CD14-positive monocyte (primary cell): Measurements from ENCODE around the gene CRABP2. TPM values are rescaled to one million over a fixed set of nuclear protein-coding genes. Genes with fewer than 3 reads are reported as not detected.

Experiments used
- DNase-seq, 3 donors: peaks; one replicate each; pipeline ENCODE4 v3.0.0-alpha.2; 2011 to 2022
- H2AFZ ChIP-seq: 2 replicates; pipeline ENCODE4 v1.6.0; 2012; ENCODE audit warnings: mild to moderate bottlenecking, low read depth, low read length, inconsistent platforms; ENCODE audit not compliant: insufficient read depth, poor library complexity, severe bottlenecking
- H3K27ac ChIP-seq, 2 donors: 1 replicate in 1 of 2; 2 replicates in 1 of 2; pipeline ENCODE4 v1.5.1; 2012 to 2013; ENCODE audit warnings: low read length in 2 of 2, control low read depth in 1 of 2, inconsistent platforms in 1 of 2, low read depth in 1 of 2, mild to moderate bottlenecking in 1 of 2
- H3K27me3 ChIP-seq, 2 donors: one replicate each; pipeline versions ENCODE4 v1.6.0 to v1.6.1; 2011 to 2013; ENCODE audit warnings: low read length in 2 of 2; ENCODE audit not compliant: control insufficient read depth in 2 of 2, insufficient read depth in 2 of 2
- H3K36me3 ChIP-seq, 2 donors: replicated peaks in 1 of 2; 1 replicate in 1 of 2; 2 replicates in 1 of 2; pipeline versions ENCODE4 v1.5.1 to v1.6.1; 2012 to 2013; ENCODE audit warnings: low read length in 2 of 2, control low read depth in 1 of 2, inconsistent platforms in 1 of 2, mild to moderate bottlenecking in 1 of 2; ENCODE audit not compliant: insufficient read depth in 2 of 2, control insufficient read depth in 1 of 2
- H3K4me1 ChIP-seq, 2 donors: 1 replicate in 1 of 2; 2 replicates in 1 of 2; pipeline versions ENCODE4 v1.5.1 to v1.6.1; 2012 to 2013; ENCODE audit warnings: low read length in 2 of 2, control low read depth in 1 of 2, inconsistent platforms in 1 of 2, mild to moderate bottlenecking in 1 of 2, moderate library complexity in 1 of 2; ENCODE audit not compliant: insufficient read depth in 2 of 2, control insufficient read depth in 1 of 2
- H3K4me2 ChIP-seq: replicated peaks from 2 replicates; pipeline ENCODE3; 2012; ENCODE audit warnings: low read length, moderate library complexity, mild to moderate bottlenecking; ENCODE audit not compliant: poor library complexity, severe bottlenecking; ENCODE audit errors: extremely low read depth
- H3K4me3 ChIP-seq, 3 experiments: fragments of 200-600 bp in 1 of 3; sonication (generic) in 1 of 3; replicated peaks in 1 of 3; 1 replicate in 2 of 3; 2 replicates in 1 of 3; pipeline ENCODE4 v1.5.1; 2011 to 2013; ENCODE audit warnings: low read length in 3 of 3, mild to moderate bottlenecking in 3 of 3, control low read depth in 2 of 3, low read depth in 2 of 3, inconsistent platforms in 1 of 3, moderate library complexity in 1 of 3
- H3K79me2 ChIP-seq: 2 replicates; pipeline ENCODE4 v1.6.0; 2012; ENCODE audit warnings: mild to moderate bottlenecking, control low read depth, inconsistent platforms, low read length, moderate library complexity; ENCODE audit not compliant: insufficient read depth
- H3K9ac ChIP-seq: 2 replicates; pipeline ENCODE4 v1.6.0; 2017; ENCODE audit warnings: low read length, mild to moderate bottlenecking; ENCODE audit not compliant: insufficient read depth, poor library complexity, severe bottlenecking
- H3K9me3 ChIP-seq, 2 donors: replicated peaks in 1 of 2; 1 replicate in 1 of 2; 2 replicates in 1 of 2; pipeline versions ENCODE4 v1.5.1 to v1.6.1; 2012 to 2013; ENCODE audit warnings: low read length in 2 of 2, control low read depth in 1 of 2; ENCODE audit not compliant: control insufficient read depth in 1 of 2, insufficient read depth in 1 of 2
- H4K20me1 ChIP-seq: 2 replicates; pipeline ENCODE4 v1.6.0; 2012; ENCODE audit warnings: mild to moderate bottlenecking, low read length, control low read depth, moderate library complexity; ENCODE audit not compliant: insufficient read depth
- H3K27ac Mint-ChIP-seq, 7 donors: one replicate each; pipeline ENCODE4 v1.8.0; 2020; ENCODE audit warnings: mild to moderate bottlenecking in 7 of 7, mixed read lengths in 7 of 7, moderate library complexity in 6 of 7, inconsistent platforms in 2 of 7
- H3K27me3 Mint-ChIP-seq, 3 donors: one replicate each; pipeline ENCODE4 v1.8.0; 2021 to 2022; ENCODE audit warnings: low read depth in 3 of 3, mild to moderate bottlenecking in 3 of 3, mixed read lengths in 3 of 3, moderate library complexity in 3 of 3, inconsistent platforms in 1 of 3
- H3K36me3 Mint-ChIP-seq, 2 donors: one replicate each; pipeline ENCODE4 v1.8.0; 2020; ENCODE audit warnings: mixed read lengths in 2 of 2, inconsistent platforms in 1 of 2, mild to moderate bottlenecking in 1 of 2
- H3K4me1 Mint-ChIP-seq: one replicate; pipeline ENCODE4 v1.8.0; 2020; ENCODE audit warnings: mild to moderate bottlenecking, mixed read lengths
- H3K4me3 Mint-ChIP-seq, 2 donors: one replicate each; pipeline ENCODE4 v1.8.0; 2020; ENCODE audit warnings: mild to moderate bottlenecking in 2 of 2, mixed read lengths in 2 of 2, moderate library complexity in 1 of 2
- H3K9me3 Mint-ChIP-seq, 7 donors: one replicate each; pipeline ENCODE4 v1.8.0; 2020 to 2022; ENCODE audit warnings: mixed read lengths in 7 of 7, mild to moderate bottlenecking in 6 of 7, moderate library complexity in 6 of 7, inconsistent platforms in 2 of 7
- WGBS: methylation state at CpG from one replicate; pipeline ENCODE4 v1.1.5; 2013; ENCODE audit warnings: missing lambda C conversion rate; ENCODE audit not compliant: insufficient coverage; 5-methylcytosine and 5-hydroxymethylcytosine counted together
- intact Hi-C, 2 donors: fragments of 100-400 bp; cut with micrococcal nuclease; formaldehyde crosslinking; loops; one replicate each; pipeline versions ENCODE4 v1.15.0 to v1.15.1; 2023
- polyA plus RNA-seq, 3 donors: library from polyadenylated mRNA; depleted of rRNA in 1 of 3; unstranded in 2 of 3; stranded (reverse) in 1 of 3; fragments of 300-500 nt in 2 of 3; fragments of >200 nt in 1 of 3; fragmentation: Illumina TruSeq in 2 of 3; gene quantifications; 1 replicate in 2 of 3; 2 replicates in 1 of 3; pipeline ENCODE4 v1.2.3, GENCODE V29; 2012 to 2021
- TF ChIP-seq, protein P1 (sequence below): fragments of 200-600 bp; IDR thresholded peaks from one replicate; pipeline ENCODE4 v1.8.0; 2022; ENCODE audit warnings: antibody characterized with exemption, mild to moderate bottlenecking

Gene CRABP2
- polyA plus RNA-seq, 3 donors = 0.23 to 1.8 TPM; not detected in 1

GRCh38 chr1:156655151-156655903 is 50.1 kb downstream of the CRABP2 start:
- Histone ChIP-seq H3K79me2 (no peaks in the 10 kb centered on the region), H3K27me3 (peaks cover 30 to 57% of the 10 kb centered on the region in 2 donors)

DNA sequence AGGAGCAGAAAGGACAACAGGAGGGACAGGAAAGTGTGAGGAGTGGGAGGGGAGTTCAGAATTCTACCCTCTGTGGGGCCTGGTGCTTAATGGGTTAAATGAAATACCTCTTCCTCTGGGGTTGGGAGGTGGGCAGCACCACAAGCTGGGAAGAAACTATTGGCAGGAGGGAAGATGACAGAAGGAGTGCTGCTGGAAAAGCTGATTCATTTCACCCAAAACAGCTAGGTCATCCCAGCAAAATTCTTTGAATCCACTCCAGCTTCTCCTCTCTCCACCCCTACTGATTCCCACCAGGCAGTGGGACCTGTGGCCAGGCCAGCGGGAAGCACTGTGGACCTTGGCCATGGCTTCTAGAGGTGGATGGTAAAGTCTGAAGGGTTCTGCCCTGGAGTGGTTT is 50.7 kb downstream of the CRABP2 start:
- Mint-ChIP-seq H3K27ac (no peak overlapping the region), H3K4me3 (peak overlapping the region in 1 of 2 donors; percentile 56), H3K4me1 (peaks cover 24% of the 10 kb centered on the region), H3K27me3 (peaks cover 63 to 78% (median 77%) of the 10 kb centered on the region in 3 donors), H3K36me3 (peaks cover 0 to 3% of the 10 kb centered on the region in 2 donors), H3K9me3 (peaks cover 0 to 18% (median 7%) of the 10 kb centered on the region in 7 donors)
- Histone ChIP-seq H2AFZ (no peak overlapping the region), H3K27me3 (peaks cover 30 to 62% of the 10 kb centered on the region in 2 donors), H4K20me1 (no peaks in the 10 kb centered on the region), H3K27ac (no peak overlapping the region), H3K4me2 (no peak overlapping the region), H3K9me3 (peaks cover 0 to 15% of the 10 kb centered on the region in 2 donors), H3K36me3 (no peaks in the 10 kb centered on the region), H3K9ac (no peak overlapping the region), H3K4me3 (no peak overlapping the region), H3K4me1 (peaks cover 22 to 25% of the 10 kb centered on the region in 2 donors), H3K79me2 (no peaks in the 10 kb centered on the region)
- no peak for DNase-seq
- intact Hi-C loops = no loop called here
- TF ChIP-seq, protein P1, sequence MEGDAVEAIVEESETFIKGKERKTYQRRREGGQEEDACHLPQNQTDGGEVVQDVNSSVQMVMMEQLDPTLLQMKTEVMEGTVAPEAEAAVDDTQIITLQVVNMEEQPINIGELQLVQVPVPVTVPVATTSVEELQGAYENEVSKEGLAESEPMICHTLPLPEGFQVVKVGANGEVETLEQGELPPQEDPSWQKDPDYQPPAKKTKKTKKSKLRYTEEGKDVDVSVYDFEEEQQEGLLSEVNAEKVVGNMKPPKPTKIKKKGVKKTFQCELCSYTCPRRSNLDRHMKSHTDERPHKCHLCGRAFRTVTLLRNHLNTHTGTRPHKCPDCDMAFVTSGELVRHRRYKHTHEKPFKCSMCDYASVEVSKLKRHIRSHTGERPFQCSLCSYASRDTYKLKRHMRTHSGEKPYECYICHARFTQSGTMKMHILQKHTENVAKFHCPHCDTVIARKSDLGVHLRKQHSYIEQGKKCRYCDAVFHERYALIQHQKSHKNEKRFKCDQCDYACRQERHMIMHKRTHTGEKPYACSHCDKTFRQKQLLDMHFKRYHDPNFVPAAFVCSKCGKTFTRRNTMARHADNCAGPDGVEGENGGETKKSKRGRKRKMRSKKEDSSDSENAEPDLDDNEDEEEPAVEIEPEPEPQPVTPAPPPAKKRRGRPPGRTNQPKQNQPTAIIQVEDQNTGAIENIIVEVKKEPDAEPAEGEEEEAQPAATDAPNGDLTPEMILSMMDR = no peak
- WGBS = no CpG with 5 or more reads among the region's 1 CpG

More at GRCh38 chr1:156655151-156655903, 50.1 kb downstream of the CRABP2 start:
- Histone ChIP-seq H3K9ac (no peak overlapping the region), H3K9me3 (peaks cover 0 to 15% of the 10 kb centered on the region in 2 donors), H3K4me1 (peaks cover 28 to 31% of the 10 kb centered on the region in 2 donors), H2AFZ (no peak overlapping the region), H3K27ac (no peak overlapping the region), H4K20me1 (no peaks in the 10 kb centered on the region), H3K36me3 (no peaks in the 10 kb centered on the region), H3K4me2 (no peak overlapping the region), H3K4me3 (no peak overlapping the region)
- peaks cover 0 to 3% of the 10 kb centered on the region in 2 donors for H3K36me3 Mint-ChIP-seq
- intact Hi-C loops = no loop called here
- H3K9me3 Mint-ChIP-seq = peaks cover 0 to 18% (median 7%) of the 10 kb centered on the region in 7 donors
- 67% methylated on average over 2 of the region's 2 CpGs for WGBS
- TF ChIP-seq, protein P1 = no peak
- peaks cover 29% of the 10 kb centered on the region for H3K4me1 Mint-ChIP-seq
- H3K4me3 Mint-ChIP-seq = peak overlapping the region in 1 of 2 donors; percentile 88
- DNase-seq = no peak
- H3K27me3 Mint-ChIP-seq = peaks cover 61 to 77% (median 72%) of the 10 kb centered on the region in 3 donors
- H3K27ac Mint-ChIP-seq = no peak overlapping the region
